ENCODE measurements around the gene LSM2.

DNA sequence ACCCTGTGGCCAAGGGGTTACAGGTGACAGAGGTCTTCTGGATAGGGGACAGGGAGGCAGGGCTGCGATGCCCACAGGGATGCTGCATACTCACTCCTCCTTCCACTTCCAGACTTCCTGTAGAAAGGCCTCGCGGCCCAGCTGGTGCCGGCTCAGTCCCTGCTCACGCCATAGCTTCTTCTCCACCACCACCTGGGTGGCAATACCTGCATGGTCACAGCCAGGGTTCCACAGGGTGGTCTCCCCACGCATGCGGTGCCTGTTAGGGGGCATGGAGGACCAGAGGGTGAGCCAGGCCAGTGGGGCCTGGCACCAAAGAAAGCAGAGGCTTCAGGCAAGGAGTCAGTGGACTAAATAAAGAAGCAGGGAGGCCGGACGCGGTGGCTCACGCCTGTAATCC, 21.3 kb downstream of the LSM2 start:
- TF ChIP-seq CTCF (IDR thresholded peaks at IDR 0.05 in 4 of 5, conservative IDR thresholded peaks at IDR 0.05 in 1 of 5), result no peak
- no peak for TF ChIP-seq POLR2A (IDR thresholded peaks at IDR 0.05)

Data from gastrocnemius medialis (tissue), 4 donors.